Transverse colon (tissue), 4 donors: ENCODE data around the gene JARID2. TPM values are rescaled to one million over a fixed set of nuclear protein-coding genes. Genes with fewer than 3 reads are reported as not detected.

Experiments
- DNase-seq: peaks from one replicate; pipeline ENCODE4 v3.0.0-alpha.2; 2019
- H3K27ac ChIP-seq, 4 donors: fragments of 200-600 bp; sonication (generic); 2 replicates each; pipeline ENCODE4 v1.5.1; 2016 to 2018; ENCODE audit warnings: inconsistent platforms in 4 of 4
- H3K27me3 ChIP-seq: fragments of 200-600 bp; sonication (generic); 2 replicates; pipeline ENCODE4 v1.5.1; 2017; ENCODE audit warnings: inconsistent platforms
- H3K36me3 ChIP-seq, 4 donors: fragments of 200-600 bp; sonication (generic); 2 replicates each; pipeline ENCODE4 v1.5.1; 2017 to 2019; ENCODE audit warnings: inconsistent platforms in 4 of 4
- H3K4me1 ChIP-seq, 4 donors: fragments of 200-600 bp; sonication (generic); 2 replicates each; pipeline ENCODE4 v1.5.1; 2017 to 2020; ENCODE audit warnings: inconsistent platforms in 4 of 4
- H3K4me3 ChIP-seq, 4 donors: fragments of 200-600 bp; sonication (generic); 1 replicate in 1 of 4; 2 replicates in 3 of 4; pipeline versions ENCODE4 v1.5.1 to v1.6.1; 2017 to 2019; ENCODE audit warnings: inconsistent platforms in 4 of 4
- H3K9me3 ChIP-seq, 2 donors: fragments of 200-600 bp; sonication (generic); 2 replicates each; pipeline ENCODE4 v1.5.1; 2017 to 2019; ENCODE audit warnings: inconsistent platforms in 2 of 2
- CTCF ChIP-seq, 5 experiments: fragments of 200-600 bp in 3 of 5; fragments of 450-650 bp in 2 of 5; sonication (generic) in 3 of 5; IDR thresholded peaks; 1 replicate in 2 of 5; 2 replicates in 3 of 5; pipeline ENCODE4 v1.5.1; 2016 to 2017; ENCODE audit warnings: antibody characterized with exemption in 5 of 5, inconsistent platforms in 3 of 5, mild to moderate bottlenecking in 2 of 5, moderate library complexity in 1 of 5
- EP300 ChIP-seq: sonication (generic); formaldehyde crosslinking; IDR thresholded peaks from one replicate; pipeline ENCODE4 v1.6.1; 2017; ENCODE audit warnings: antibody characterized with exemption, low read depth
- POLR2A ChIP-seq: fragments of 450-650 bp; IDR thresholded peaks from one replicate; pipeline ENCODE4 v1.6.1; 2016; ENCODE audit warnings: antibody characterized with exemption, mild to moderate bottlenecking, moderate library complexity
- POLR2AphosphoS5 ChIP-seq, 3 donors: sonication (generic); formaldehyde crosslinking; IDR thresholded peaks; one replicate each; pipeline ENCODE4 v1.6.1; 2016; ENCODE audit warnings: antibody characterized with exemption in 3 of 3
- WGBS, 2 donors: methylation state at CpG; one replicate each; pipeline ENCODE4 v1.1.5; 2018; ENCODE audit warnings: low coverage in 1 of 2; 5-methylcytosine and 5-hydroxymethylcytosine counted together
- in situ Hi-C, 4 donors: fragments of 200-750 bp; cut with MboI; loops; one replicate each; pipeline versions ENCODE4 v1.15.0 to v1.15.1; 2017; ENCODE audit warnings: low sequenced_read_pairs in 3 of 4, low pct_ligation_motif_present in 1 of 4, low pct_unique_long_range_greater_than_20kb in 1 of 4
- intact Hi-C: fragments of 100-400 bp; cut with DNase I; formaldehyde crosslinking; loops from one replicate; pipeline ENCODE4 v1.15.1; 2023; ENCODE audit warnings: low total_unique reads
- total RNA-seq, 4 donors: library from RNA; depleted of rRNA; stranded (reverse); fragments of >200 nt; gene quantifications; one replicate each; pipeline ENCODE4 v1.1.0, GENCODE V29; 2016

Gene JARID2
- total RNA-seq, 4 donors from 2014 or later: 9.4 to 18.7 (median 10.9) TPM

DNA sequence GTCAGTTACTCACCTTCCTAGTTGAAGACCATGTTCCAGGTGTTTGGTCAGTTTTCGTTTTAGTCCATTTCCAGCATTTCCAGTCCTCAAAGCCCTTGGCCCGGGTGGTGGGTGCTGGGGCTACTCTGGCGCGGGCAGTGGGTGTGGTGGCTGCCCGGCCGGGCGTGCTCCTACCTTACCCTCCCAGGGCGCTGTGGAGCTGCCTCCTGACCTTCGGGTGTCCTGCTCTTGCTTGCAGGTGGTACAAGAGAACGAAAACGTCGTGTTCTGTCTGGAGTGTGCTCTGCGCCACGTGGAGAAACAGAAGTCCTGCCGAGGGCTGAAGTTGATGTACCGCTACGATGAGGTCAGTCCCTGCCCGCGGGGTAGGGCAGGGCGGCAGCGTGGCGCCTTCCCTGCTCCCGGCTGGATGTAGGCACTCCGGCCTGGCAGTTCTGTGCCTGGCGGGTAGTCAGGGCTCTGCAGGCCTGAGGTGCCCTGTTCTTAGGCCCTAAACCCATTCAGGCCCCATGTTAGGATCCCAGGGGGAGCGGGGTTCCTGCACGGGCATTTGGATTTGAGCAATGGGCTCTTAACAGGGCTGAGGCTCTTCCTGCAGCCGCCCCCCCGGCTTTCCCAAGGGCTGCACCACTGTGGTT, 271.2 kb downstream of the JARID2 start:
- intact Hi-C loops (no loop called here), in situ Hi-C loops (loop anchor here in 1 of 4 donors (25.0 kb wide), 1 partner anchor 95 kb away; no protein-coding TSS in a partner anchor)
- H3K4me3 ChIP-seq: no peak overlapping the region
- 92 to 100% methylated on average over 2 to 12 of the region's 29 CpGs for WGBS, 2 donors
- no peak for TF ChIP-seq POLR2AphosphoS5 (IDR thresholded peaks at IDR 0.05)
- TF ChIP-seq POLR2A: no peak
- no peak for TF ChIP-seq CTCF (IDR thresholded peaks at IDR 0.05)
- no peak for TF ChIP-seq EP300
- peaks cover 0 to 5% (median 2%) of the 10 kb centered on the region in 4 donors for H3K4me1 ChIP-seq
- H3K9me3 ChIP-seq: no peaks in the 10 kb centered on the region
- peaks cover 0 to 22% (median 5%) of the 10 kb centered on the region in 4 donors for H3K36me3 ChIP-seq
- H3K27me3 ChIP-seq: no peaks in the 10 kb centered on the region
- H3K27ac ChIP-seq: no peak overlapping the region
- no peak for DNase-seq

DNA sequence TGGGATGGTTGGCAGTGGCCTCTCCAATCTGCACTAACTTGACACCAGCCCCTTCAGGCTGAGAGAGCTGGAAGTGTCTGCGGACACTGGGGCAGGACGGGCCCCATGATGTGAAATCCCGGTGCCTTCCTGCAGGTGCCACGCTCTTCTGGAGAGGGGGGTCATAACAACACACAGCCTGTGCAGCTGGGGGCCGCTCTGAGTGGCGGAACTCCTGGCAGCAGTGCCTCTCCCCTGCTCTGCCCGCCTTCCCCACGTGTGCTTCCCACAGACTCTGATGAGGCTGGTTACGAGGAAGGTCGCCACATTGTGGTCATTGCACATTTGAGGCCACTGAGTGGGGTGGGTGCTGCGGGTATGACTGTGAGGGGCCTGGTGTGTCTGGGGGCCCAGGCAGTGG, 271.7 kb downstream of the JARID2 start:
- H3K4me3 ChIP-seq: no peak overlapping the region
- peaks cover 0 to 22% (median 5%) of the 10 kb centered on the region in 4 donors for H3K36me3 ChIP-seq
- H3K9me3 ChIP-seq: no peaks in the 10 kb centered on the region
- no peak for DNase-seq
- TF ChIP-seq POLR2AphosphoS5 (IDR thresholded peaks at IDR 0.05): no peak
- no peak for TF ChIP-seq POLR2A
- TF ChIP-seq EP300: no peak
- TF ChIP-seq CTCF (IDR thresholded peaks at IDR 0.05): no peak
- 84 to 97% methylated on average over 5 to 11 of the region's 11 CpGs for whole genome bisulfite sequencing, 2 donors
- H3K4me1 ChIP-seq: peaks cover 0 to 8% (median 3%) of the 10 kb centered on the region in 4 donors
- in situ Hi-C loops: loop anchor here in 1 of 4 donors (25.0 kb wide), 1 partner anchor 95 kb away; no protein-coding TSS in a partner anchor
- H3K27me3 ChIP-seq: no peaks in the 10 kb centered on the region
- intact Hi-C loops: no loop called here
- no peak overlapping the region for H3K27ac ChIP-seq

GRCh38 chr6:15518057-15518456, 272.2 kb downstream of the JARID2 start:
- intact Hi-C loops: no loop called here
- in situ Hi-C loops: loop anchor here in 1 of 4 donors (25.0 kb wide), 1 partner anchor 94 kb away; no protein-coding TSS in a partner anchor
- H3K36me3 ChIP-seq: peaks cover 0 to 22% (median 5%) of the 10 kb centered on the region in 4 donors
- DNase-seq: no peak
- WGBS, 2 donors: 100% methylated on average over 9 of the region's 9 CpGs; no CpG with 5 or more reads in 1 of the 2 donors
- no peak overlapping the region for H3K4me3 ChIP-seq
- no peak overlapping the region for H3K27ac ChIP-seq
- TF ChIP-seq CTCF (IDR thresholded peaks at IDR 0.05): no peak
- TF ChIP-seq POLR2A: no peak
- no peak for TF ChIP-seq POLR2AphosphoS5 (IDR thresholded peaks at IDR 0.05)
- TF ChIP-seq EP300: no peak
- peaks cover 0 to 8% (median 3%) of the 10 kb centered on the region in 4 donors for H3K4me1 ChIP-seq
- H3K9me3 ChIP-seq: no peaks in the 10 kb centered on the region
- no peaks in the 10 kb centered on the region for H3K27me3 ChIP-seq

DNA sequence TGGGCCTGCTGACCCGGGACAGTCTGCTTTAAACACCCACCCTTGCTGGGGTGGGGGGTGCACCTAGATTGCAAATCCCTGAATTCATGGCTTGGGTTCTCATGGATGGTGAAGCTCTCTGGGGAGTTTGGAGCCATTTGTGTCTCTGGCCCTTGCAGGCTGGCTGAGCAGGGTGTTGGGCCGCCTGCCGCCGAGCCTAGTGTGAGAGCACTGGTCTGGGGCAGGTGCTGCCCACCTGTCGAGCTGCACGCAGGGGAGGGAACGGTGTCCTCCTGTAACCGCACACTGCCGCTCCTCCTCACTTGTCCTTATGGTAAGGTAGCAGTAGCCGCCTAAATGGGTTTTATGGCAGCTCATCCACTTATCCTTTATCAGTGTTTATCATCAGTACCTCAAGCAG, 273.0 kb downstream of the JARID2 start:
- in situ Hi-C loops: loop anchor here in 1 of 4 donors (25.0 kb wide), 1 partner anchor 93 kb away; no protein-coding TSS in a partner anchor
- TF ChIP-seq EP300 (no peak), POLR2AphosphoS5 (IDR thresholded peaks at IDR 0.05) (no peak), POLR2A (no peak), CTCF (IDR thresholded peaks at IDR 0.05) (no peak)
- H3K27ac ChIP-seq: no peak overlapping the region
- WGBS, 2 donors: 96% methylated on average over 10 of the region's 10 CpGs; no CpG with 5 or more reads in 1 of the 2 donors
- intact Hi-C loops: no loop called here
- H3K9me3 ChIP-seq: no peaks in the 10 kb centered on the region
- H3K4me1 ChIP-seq: peaks cover 0 to 8% (median 3%) of the 10 kb centered on the region in 4 donors
- no peak overlapping the region for H3K4me3 ChIP-seq
- H3K27me3 ChIP-seq: no peaks in the 10 kb centered on the region
- H3K36me3 ChIP-seq: peaks cover 0 to 22% (median 5%) of the 10 kb centered on the region in 4 donors
- no peak for DNase-seq
